HCT116 (cell line): ENCODE results near the gene PAK1IP1. TPM values are rescaled to one million over a fixed set of nuclear protein-coding genes. Genes with fewer than 3 reads are reported as not detected.

ENCODE experiments used
- ATAC-seq: fragments of 200-7000 bp; cut with Tn5 transposase; 2 replicates; pipeline ENCODE4 v1.9.1; 2020; ENCODE audit warnings: mild to moderate bottlenecking, moderate library complexity
- BruUV-seq: library from RNA; stranded (reverse); fragments of 400-500 nt; replicated peaks from 2 replicates; lab custom pipeline; 2021; lab: Mats Ljungman, UMichigan
- CTCF ChIA-PET: fragments of 300-600 bp; sonication (Branson Sonifier 250); formaldehyde crosslinking; loops from one replicate; lab custom pipeline; 2021; ENCODE audit warnings: antibody characterized with exemption; lab: Charles Lee
- POLR2A ChIA-PET: fragments of 300-600, 350-600 bp; sonication (Branson Sonifier 250); formaldehyde crosslinking; loops from one replicate; lab custom pipeline; 2021; ENCODE audit warnings: antibody characterized with exemption; lab: Charles Lee
- RAD21 ChIA-PET, 2 experiments: fragments of 300-600 bp; sonication (Branson Sonifier 250); formaldehyde crosslinking; loops; one replicate each; lab custom pipeline; 2023; ENCODE audit warnings: low total read pairs in 2 of 2; ENCODE audit not compliant: uncharacterized antibody in 2 of 2, unreplicated experiment in 2 of 2, low non-redundant PET in 1 of 2; lab: Charles Lee
- DNase-seq: peaks from one replicate; pipeline ENCODE4 v3.0.0-alpha.2; 2010; ENCODE audit warnings: low read depth, low spot score
- H2AFZ ChIP-seq: fragments of 200-600 bp; shearing (Covaris generic), sonication (generic); 2 replicates; pipeline ENCODE4 v1.6.1; 2017; ENCODE audit warnings: low read depth, mixed run types, mixed read lengths, antibody characterized with exemption, low read length; ENCODE audit not compliant: poor library complexity, severe bottlenecking
- H3K27ac ChIP-seq: 2 replicates; pipeline ENCODE4 v1.5.1; 2012; ENCODE audit warnings: low read depth, low read length
- H3K27me3 ChIP-seq: fragments of 200-600 bp; sonication (generic); 2 replicates; pipeline ENCODE4 v1.6.1; 2016; ENCODE audit warnings: mixed run types, low read length, mixed read lengths; ENCODE audit not compliant: insufficient read depth
- H3K36me3 ChIP-seq, 2 experiments: fragments of 200-500 bp in 1 of 2; fragments of 200-600 bp in 1 of 2; sonication (Bioruptor generic) in 1 of 2; sonication (generic) in 1 of 2; 2 replicates each; pipeline versions ENCODE4 v1.5.1 to v1.6.1; 2014 to 2016; ENCODE audit warnings: low read length in 2 of 2, inconsistent platforms in 1 of 2, mixed read lengths in 1 of 2, mixed run types in 1 of 2; ENCODE audit not compliant: insufficient read depth in 2 of 2, control insufficient read depth in 1 of 2
- H3K4me1 ChIP-seq, 2 experiments: fragments of 200-600 bp in 1 of 2; sonication (generic) in 1 of 2; 2 replicates each; pipeline versions ENCODE4 v1.5.1 to v1.6.1; 2012 to 2017; ENCODE audit warnings: low read length in 2 of 2, inconsistent platforms in 1 of 2, mild to moderate bottlenecking in 1 of 2, mixed read lengths in 1 of 2, mixed run types in 1 of 2, moderate library complexity in 1 of 2; ENCODE audit not compliant: insufficient read depth in 2 of 2, control insufficient read depth in 1 of 2
- H3K4me2 ChIP-seq: fragments of 200-600 bp; sonication (generic); 2 replicates; pipeline ENCODE4 v1.6.1; 2017; ENCODE audit warnings: mixed run types, low read length, mixed read lengths
- H3K4me3 ChIP-seq, 2 experiments: fragments of 200-600 bp in 1 of 2; sonication (generic) in 1 of 2; replicated peaks in 1 of 2; 2 replicates each; pipeline ENCODE4 v1.5.1; 2011 to 2016; ENCODE audit warnings: low read length in 2 of 2, control low read depth in 1 of 2, low read depth in 1 of 2, mild to moderate bottlenecking in 1 of 2, mixed read lengths in 1 of 2, mixed run types in 1 of 2
- H3K79me2 ChIP-seq: fragments of 200-600 bp; sonication (generic); 2 replicates; pipeline ENCODE4 v1.6.1; 2017; ENCODE audit warnings: mild to moderate bottlenecking, mixed run types, low read length, moderate library complexity, mixed read lengths; ENCODE audit not compliant: insufficient read depth
- H3K9ac ChIP-seq: fragments of 200-600 bp; sonication (generic); 2 replicates; pipeline ENCODE4 v1.6.1; 2016; ENCODE audit warnings: low read length, mixed read lengths
- H3K9me2 ChIP-seq: fragments of 200-600 bp; sonication (generic), shearing (Covaris generic); 2 replicates; pipeline ENCODE4 v1.6.1; 2017; ENCODE audit warnings: mixed run types, mild to moderate bottlenecking, moderate library complexity; ENCODE audit not compliant: insufficient read depth
- H3K9me3 ChIP-seq, 2 experiments: fragments of 200-500 bp in 1 of 2; fragments of 200-600 bp in 1 of 2; sonication (Bioruptor generic) in 1 of 2; sonication (generic) in 1 of 2; 2 replicates each; pipeline ENCODE4 v1.6.1; 2014 to 2017; ENCODE audit warnings: low read length in 2 of 2, mixed read lengths in 2 of 2, inconsistent platforms in 1 of 2, low read depth in 1 of 2, mild to moderate bottlenecking in 1 of 2, mixed run types in 1 of 2, moderate library complexity in 1 of 2; ENCODE audit not compliant: control insufficient read depth in 1 of 2, insufficient read depth in 1 of 2
- H4K20me1 ChIP-seq: fragments of 200-600 bp; sonication (generic), shearing (Covaris generic); 2 replicates; pipeline ENCODE4 v1.6.1; 2017; ENCODE audit warnings: mixed run types, mild to moderate bottlenecking, moderate library complexity; ENCODE audit not compliant: insufficient read depth
- CEBPB ChIP-seq: IDR thresholded peaks from 2 replicates; pipeline ENCODE4 v1.6.1; 2012; ENCODE audit warnings: low read depth
- EGR1 ChIP-seq: IDR thresholded peaks from 2 replicates; pipeline ENCODE4 v1.6.1; 2012; ENCODE audit warnings: low read depth
- EZH2 ChIP-seq: fragments of 200-600 bp; sonication (generic); IDR thresholded peaks from 2 replicates; pipeline ENCODE4 v1.6.1; 2017; ENCODE audit warnings: antibody characterized with exemption, mixed run types
- EZH2phosphoT487 ChIP-seq: fragments of 200-600 bp; IDR thresholded peaks from 2 replicates; pipeline ENCODE4 v1.6.1; 2018; ENCODE audit warnings: antibody characterized with exemption, borderline replicate concordance
- FOSL1 ChIP-seq: IDR thresholded peaks from 2 replicates; pipeline ENCODE4 v1.6.1; 2012; ENCODE audit warnings: low read depth
- JUND ChIP-seq: IDR thresholded peaks from 2 replicates; pipeline ENCODE4 v1.6.1; 2012
- MAX ChIP-seq: IDR thresholded peaks from 2 replicates; pipeline ENCODE4 v1.6.1; 2012
- POLR2A ChIP-seq: IDR thresholded peaks from 2 replicates; pipeline ENCODE4 v1.7.0; 2011; ENCODE audit warnings: borderline replicate concordance; ENCODE audit not compliant: insufficient read depth, insufficient read length; ENCODE audit errors: extremely low read depth
- POLR2AphosphoS5 ChIP-seq: IDR thresholded peaks from 2 replicates; pipeline ENCODE4 v1.6.1; 2011; ENCODE audit warnings: mild to moderate bottlenecking, low read depth, low read length, moderate library complexity
- RAD21 ChIP-seq: IDR thresholded peaks from 2 replicates; pipeline ENCODE4 v1.6.1; 2012; ENCODE audit warnings: low read depth, mild to moderate bottlenecking
- REST ChIP-seq: IDR thresholded peaks from 2 replicates; pipeline ENCODE4 v1.6.1; 2012; ENCODE audit warnings: low read depth
- SIN3A ChIP-seq: IDR thresholded peaks from 2 replicates; pipeline ENCODE4 v1.6.1; 2012; ENCODE audit warnings: low read depth
- SP1 ChIP-seq: IDR thresholded peaks from 2 replicates; pipeline ENCODE4 v1.6.1; 2012; ENCODE audit warnings: low read depth
- SRF ChIP-seq: IDR thresholded peaks from 2 replicates; pipeline ENCODE4 v1.6.1; 2012; ENCODE audit warnings: low read depth
- TCF7L2 ChIP-seq: IDR thresholded peaks from 2 replicates; pipeline ENCODE4 v1.7.0; 2011; ENCODE audit warnings: borderline replicate concordance, inconsistent platforms; ENCODE audit not compliant: insufficient read depth, insufficient read length; ENCODE audit errors: extremely low read depth
- ZFX ChIP-seq: fragments of 450-650 bp; IDR thresholded peaks from 2 replicates; pipeline ENCODE4 v1.6.1; 2017
- intact Hi-C: fragments of 100-400 bp; cut with micrococcal nuclease; formaldehyde crosslinking; loops from 2 replicates; pipeline ENCODE4 v1.10.0; 2022
- total RNA-seq: library from RNA; stranded (reverse); gene quantifications from one replicate; pipeline ENCODE4 v1.2.1, GENCODE V29; 2021; ENCODE audit not compliant: unreplicated experiment
- TF ChIP-seq, protein P1 (sequence below), 3 experiments: fragments of 200-600 bp in 1 of 3; sonication (generic) in 1 of 3; IDR thresholded peaks in 2 of 3; conservative IDR thresholded peaks in 1 of 3; 2 replicates each; pipeline ENCODE4 v1.5.1; 2012 to 2017; ENCODE audit warnings: low read depth in 2 of 3, low read length in 2 of 3, antibody characterized with exemption in 1 of 3, borderline replicate concordance in 1 of 3, control low read depth in 1 of 3, mild to moderate bottlenecking in 1 of 3, mixed read lengths in 1 of 3, mixed run types in 1 of 3, moderate library complexity in 1 of 3; ENCODE audit not compliant: insufficient read depth in 1 of 3
- TF ChIP-seq, protein P2 (sequence below): IDR thresholded peaks from 2 replicates; pipeline ENCODE4 v1.6.1; 2012

The PAK1IP1 gene
- total RNA-seq, 1 experiment from 2014 or later, result 24.3 TPM

- Histone ChIP-seq H3K36me3 (peaks cover 0 to 3% of the 10 kb centered on the region in 2 experiments; a peak in 2 of 4 replicates), H3K4me3 (peak overlapping the region; percentile 78 to 85), H3K9ac (peak overlapping the region; percentile 85)
- CTCF ChIA-PET, result no interaction called here
- no peak for ATAC-seq
- TF ChIP-seq JUND (no peak), TCF7L2 (no peak), SP1 (no peak), ZFX (no peak), EGR1 (no peak), FOSL1 (no peak), RAD21 (no peak), SRF (no peak), EZH2phosphoT487 (no peak), POLR2AphosphoS5 (no peak), CEBPB (no peak), MAX (no peak), POLR2A (no peak), REST (no peak), EZH2 (no peak), SIN3A (no peak)
- TF ChIP-seq, protein P1, sequence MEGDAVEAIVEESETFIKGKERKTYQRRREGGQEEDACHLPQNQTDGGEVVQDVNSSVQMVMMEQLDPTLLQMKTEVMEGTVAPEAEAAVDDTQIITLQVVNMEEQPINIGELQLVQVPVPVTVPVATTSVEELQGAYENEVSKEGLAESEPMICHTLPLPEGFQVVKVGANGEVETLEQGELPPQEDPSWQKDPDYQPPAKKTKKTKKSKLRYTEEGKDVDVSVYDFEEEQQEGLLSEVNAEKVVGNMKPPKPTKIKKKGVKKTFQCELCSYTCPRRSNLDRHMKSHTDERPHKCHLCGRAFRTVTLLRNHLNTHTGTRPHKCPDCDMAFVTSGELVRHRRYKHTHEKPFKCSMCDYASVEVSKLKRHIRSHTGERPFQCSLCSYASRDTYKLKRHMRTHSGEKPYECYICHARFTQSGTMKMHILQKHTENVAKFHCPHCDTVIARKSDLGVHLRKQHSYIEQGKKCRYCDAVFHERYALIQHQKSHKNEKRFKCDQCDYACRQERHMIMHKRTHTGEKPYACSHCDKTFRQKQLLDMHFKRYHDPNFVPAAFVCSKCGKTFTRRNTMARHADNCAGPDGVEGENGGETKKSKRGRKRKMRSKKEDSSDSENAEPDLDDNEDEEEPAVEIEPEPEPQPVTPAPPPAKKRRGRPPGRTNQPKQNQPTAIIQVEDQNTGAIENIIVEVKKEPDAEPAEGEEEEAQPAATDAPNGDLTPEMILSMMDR (IDR thresholded peaks at IDR 0.05 in 2 of 3, conservative IDR thresholded peaks at IDR 0.05 in 1 of 3; ENCODE audit: borderline replicate concordance in 1 of 3, insufficient read depth in 1 of 3, low read depth in 2 of 3, low read length in 2 of 3), result no peak
- TF ChIP-seq, protein P2, sequence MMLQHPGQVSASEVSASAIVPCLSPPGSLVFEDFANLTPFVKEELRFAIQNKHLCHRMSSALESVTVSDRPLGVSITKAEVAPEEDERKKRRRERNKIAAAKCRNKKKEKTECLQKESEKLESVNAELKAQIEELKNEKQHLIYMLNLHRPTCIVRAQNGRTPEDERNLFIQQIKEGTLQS, result no peak
- TF ChIP-seq, all 23 proteins: peak for 0
- no TSS peak for BruUV-seq
- no peaks in the 10 kb centered on the region for H3K9me2 ChIP-seq
- H3K27ac ChIP-seq, result peak overlapping the region; percentile 71
- ChIA-PET POLR2A (interaction anchor here (1.2 kb wide), 1 partner anchor 19 kb away, joined by 3 read pairs; no protein-coding TSS in a partner anchor), RAD21 (no interaction called here)
- H2AFZ ChIP-seq, result no peak overlapping the region
- no peaks in the 10 kb centered on the region for H4K20me1 ChIP-seq
- intact Hi-C loops, result no loop called here
- no peaks in the 10 kb centered on the region for H3K27me3 ChIP-seq
- H3K4me1 ChIP-seq, result peaks cover 12 to 21% of the 10 kb centered on the region in 2 experiments; a peak in 3 of 4 replicates
- DNase-seq, result no peak
- peak overlapping the region; percentile 80 for H3K4me2 ChIP-seq
- peaks cover 12% of the 10 kb centered on the region for H3K79me2 ChIP-seq
- H3K9me3 ChIP-seq, result peaks cover 0 to 1% of the 10 kb centered on the region in 2 experiments; a peak in 1 of 4 replicates
Measured at GRCh38 chr6:10723567-10723881, 28.8 kb downstream of the PAK1IP1 start.
